Measurements from ENCODE around the gene TMEM18. TPM values are rescaled to one million over a fixed set of nuclear protein-coding genes. Genes with fewer than 3 reads are reported as not detected.

Gene TMEM18
- total RNA-seq, 1 experiment from 2014 or later = 33.5 TPM

DNA sequence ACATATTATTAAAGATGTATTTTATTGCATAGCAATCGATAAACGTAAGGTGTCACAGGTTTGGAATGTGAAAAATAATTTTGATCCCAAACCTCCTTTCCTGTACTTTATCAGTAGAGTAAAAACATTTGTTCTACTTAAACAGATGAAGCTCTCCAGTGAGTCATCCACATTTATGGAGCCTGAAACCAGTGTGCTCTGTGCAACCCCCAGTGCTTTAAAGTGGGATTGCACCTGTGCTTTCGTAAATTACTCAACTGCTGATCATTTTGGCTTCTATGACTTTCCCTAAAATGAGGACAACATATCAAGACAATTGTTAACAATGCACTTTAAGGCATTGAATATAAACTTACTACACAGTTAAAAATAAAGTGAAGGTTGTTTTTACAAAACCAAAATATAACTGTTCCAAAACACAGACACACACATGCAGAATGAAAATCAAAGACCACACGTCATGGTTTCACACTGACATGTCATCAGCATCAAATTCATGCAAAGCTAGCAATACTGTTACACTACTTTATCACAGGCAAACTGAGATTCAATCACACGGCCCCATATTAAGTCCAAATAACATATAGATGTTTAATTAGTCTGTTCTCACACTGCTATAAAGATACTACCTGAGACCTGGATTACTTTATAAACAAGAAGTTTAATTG lies 9.7 kb downstream of the TMEM18 start:
- peak; percentile 22 for DNase-seq (ENCODE audit: low read depth, low spot score)
- TF ChIP-seq FOSL1 (IDR thresholded peaks at IDR 0.05; ENCODE audit: low read depth) = peak; percentile 21; the same call in 1 of the 2 replicates
- peak; percentile 54 for TF ChIP-seq RAD21 (IDR thresholded peaks at IDR 0.05; ENCODE audit: low read depth)
- TF ChIP-seq, protein P1, sequence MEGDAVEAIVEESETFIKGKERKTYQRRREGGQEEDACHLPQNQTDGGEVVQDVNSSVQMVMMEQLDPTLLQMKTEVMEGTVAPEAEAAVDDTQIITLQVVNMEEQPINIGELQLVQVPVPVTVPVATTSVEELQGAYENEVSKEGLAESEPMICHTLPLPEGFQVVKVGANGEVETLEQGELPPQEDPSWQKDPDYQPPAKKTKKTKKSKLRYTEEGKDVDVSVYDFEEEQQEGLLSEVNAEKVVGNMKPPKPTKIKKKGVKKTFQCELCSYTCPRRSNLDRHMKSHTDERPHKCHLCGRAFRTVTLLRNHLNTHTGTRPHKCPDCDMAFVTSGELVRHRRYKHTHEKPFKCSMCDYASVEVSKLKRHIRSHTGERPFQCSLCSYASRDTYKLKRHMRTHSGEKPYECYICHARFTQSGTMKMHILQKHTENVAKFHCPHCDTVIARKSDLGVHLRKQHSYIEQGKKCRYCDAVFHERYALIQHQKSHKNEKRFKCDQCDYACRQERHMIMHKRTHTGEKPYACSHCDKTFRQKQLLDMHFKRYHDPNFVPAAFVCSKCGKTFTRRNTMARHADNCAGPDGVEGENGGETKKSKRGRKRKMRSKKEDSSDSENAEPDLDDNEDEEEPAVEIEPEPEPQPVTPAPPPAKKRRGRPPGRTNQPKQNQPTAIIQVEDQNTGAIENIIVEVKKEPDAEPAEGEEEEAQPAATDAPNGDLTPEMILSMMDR (IDR thresholded peaks at IDR 0.05 in 2 of 3, conservative IDR thresholded peaks at IDR 0.05 in 1 of 3; ENCODE audit: borderline replicate concordance in 1 of 3, insufficient read depth in 1 of 3, low read depth in 2 of 3, low read length in 2 of 3) = peak; percentile 31 to 62 (median 60); a peak in 5 of 6 replicates
- 0 out of 2 replicates have a peak, but pooled peaks have one; percentile 26 for TF ChIP-seq CBX3 (IDR thresholded peaks at IDR 0.05; ENCODE audit: low read depth)
- TF ChIP-seq EZH2phosphoT487 (IDR thresholded peaks at IDR 0.05; ENCODE audit: borderline replicate concordance) = no peak
- 0 out of 2 replicates have a peak, but pooled peaks have one; percentile 31 for TF ChIP-seq SRF (IDR thresholded peaks at IDR 0.05; ENCODE audit: low read depth)
- TF ChIP-seq CEBPB (IDR thresholded peaks at IDR 0.05; ENCODE audit: low read depth) = no peak
- Histone ChIP-seq H3K4me3 (replicated peaks in 1 of 2; ENCODE audit: low read depth in 1 of 2, low read length in 2 of 2) (no peak overlapping the region), H3K9me3 (ENCODE audit: control insufficient read depth in 1 of 2, insufficient read depth in 1 of 2, low read depth in 1 of 2, low read length in 2 of 2) (peaks cover 9 to 11% of the 10 kb centered on the region in 2 experiments; a peak in 3 of 4 replicates), H3K79me2 (ENCODE audit: insufficient read depth, low read length) (peaks cover 1% of the 10 kb centered on the region; the same call in 1 of the 2 replicates), H3K9me2 (ENCODE audit: insufficient read depth) (no peaks in the 10 kb centered on the region), H4K20me1 (ENCODE audit: insufficient read depth) (no peaks in the 10 kb centered on the region), H3K9ac (ENCODE audit: low read length) (no peak overlapping the region), H2AFZ (ENCODE audit: low read depth, low read length, poor library complexity, severe bottlenecking) (no peak overlapping the region), H3K36me3 (ENCODE audit: control insufficient read depth in 1 of 2, insufficient read depth in 2 of 2, low read length in 2 of 2) (peaks cover 7 to 39% of the 10 kb centered on the region in 2 experiments; a peak in 2 of 4 replicates), H3K27me3 (ENCODE audit: insufficient read depth, low read length) (no peaks in the 10 kb centered on the region), H3K4me2 (ENCODE audit: low read length) (no peak overlapping the region), H3K27ac (ENCODE audit: low read depth, low read length) (no peak overlapping the region), H3K4me1 (ENCODE audit: control insufficient read depth in 1 of 2, insufficient read depth in 2 of 2, low read length in 2 of 2) (no peaks in the 10 kb centered on the region)
- intact Hi-C loops (cut with micrococcal nuclease) = no loop called here
- ChIA-PET RAD21 (ENCODE audit: low non-redundant PET in 1 of 2, low total read pairs in 2 of 2, uncharacterized antibody in 2 of 2, unreplicated experiment in 2 of 2) (no interaction called here), POLR2A (no interaction called here), CTCF (interaction anchor here (0.9 to 1.0 kb wide), 2 partner anchors 9 to 138 kb away, joined by 3 to 5 read pairs; partner anchors contain the start of gene TMEM18)
- BruUV-seq (replicated peaks) = no TSS peak
- peak; percentile 80 for ATAC-seq

Measured in HCT116 (cell line).